ENCODE measurements around the gene GCC2.
"Not testable (repeated sequence)": the region's sequence is repeated elsewhere in the genome, so short reads cannot be mapped to it uniquely, and the experiment has no call there.

Gene GCC2

GRCh38 chr2:108552566-108552965 is 103.6 kb downstream of the GCC2 start:
- no peak for TF ChIP-seq CTCF (conservative IDR thresholded peaks at IDR 0.05)
- H3K27ac ChIP-seq, result peak overlapping the region; percentile 64

- H3K27ac ChIP-seq, result peak overlapping the region; percentile 64
- TF ChIP-seq CTCF (conservative IDR thresholded peaks at IDR 0.05), result no peak
Observed at GRCh38 chr2:108553209-108553919, 104.4 kb downstream of the GCC2 start.

- H3K27ac ChIP-seq, result peak overlapping the region; percentile 64
- no peak for TF ChIP-seq CTCF (conservative IDR thresholded peaks at IDR 0.05)
Observed at GRCh38 chr2:108554528-108554927, 105.5 kb downstream of the GCC2 start.

GRCh38 chr2:108555572-108555971 is 106.6 kb downstream of the GCC2 start:
- no peak for TF ChIP-seq CTCF (conservative IDR thresholded peaks at IDR 0.05)
- H3K27ac ChIP-seq, result peak overlapping the region; percentile 64; the same call in 1 of the 2 replicates

GRCh38 chr2:108556581-108556980 is 107.6 kb downstream of the GCC2 start:
- H3K27ac ChIP-seq, result not testable (repeated sequence)

Data from VCaP (cell line).